Activated CD4-positive, alpha-beta memory T cell treated with anti-CD3 and anti-CD28 coated beads for 36 hours (primary cell): Measurements from ENCODE around the gene ARHGEF11. TPM values are rescaled to one million over a fixed set of nuclear protein-coding genes. Genes with fewer than 3 reads are reported as not detected.

Experiments used
- CTCF ChIA-PET: fragments of 350-600 bp; sonication (Branson Sonifier 250); formaldehyde crosslinking; loops from one replicate; lab custom pipeline; 2021; ENCODE audit warnings: antibody characterized with exemption, inconsistent platforms; lab: Charles Lee
- POLR2A ChIA-PET: fragments of 350-600 bp; sonication (Branson Sonifier 250); formaldehyde crosslinking; loops from one replicate; lab custom pipeline; 2021; ENCODE audit warnings: antibody characterized with exemption; lab: Charles Lee
- DNase-seq: peaks from one replicate; pipeline ENCODE4 v3.0.0-alpha.2; 2020
- H3K27ac Mint-ChIP-seq: one replicate; pipeline ENCODE4 v1.8.0; 2021; ENCODE audit warnings: mixed read lengths
- H3K27me3 Mint-ChIP-seq: one replicate; pipeline ENCODE4 v1.8.0; 2021; ENCODE audit warnings: mixed read lengths
- H3K36me3 Mint-ChIP-seq: one replicate; pipeline ENCODE4 v1.8.0; 2021; ENCODE audit warnings: mixed read lengths
- H3K4me1 Mint-ChIP-seq: one replicate; pipeline ENCODE4 v1.8.0; 2021; ENCODE audit warnings: low read depth, mixed read lengths
- H3K4me3 Mint-ChIP-seq: one replicate; pipeline ENCODE4 v1.8.0; 2021; ENCODE audit warnings: mild to moderate bottlenecking, mixed read lengths
- H3K9me3 Mint-ChIP-seq: one replicate; pipeline ENCODE4 v1.8.0; 2021; ENCODE audit warnings: mixed read lengths
- intact Hi-C: fragments of 100-400 bp; cut with micrococcal nuclease; formaldehyde crosslinking; loops from one replicate; pipeline ENCODE4 v1.15.1; 2023
- total RNA-seq, 2 experiments: library from RNA; stranded (reverse); gene quantifications; one replicate each; pipeline ENCODE4 v1.2.3, GENCODE V29; 2021

The ARHGEF11 gene
- total RNA-seq, 2 experiments from 2014 or later = 1.3 to 1.8 TPM

DNA sequence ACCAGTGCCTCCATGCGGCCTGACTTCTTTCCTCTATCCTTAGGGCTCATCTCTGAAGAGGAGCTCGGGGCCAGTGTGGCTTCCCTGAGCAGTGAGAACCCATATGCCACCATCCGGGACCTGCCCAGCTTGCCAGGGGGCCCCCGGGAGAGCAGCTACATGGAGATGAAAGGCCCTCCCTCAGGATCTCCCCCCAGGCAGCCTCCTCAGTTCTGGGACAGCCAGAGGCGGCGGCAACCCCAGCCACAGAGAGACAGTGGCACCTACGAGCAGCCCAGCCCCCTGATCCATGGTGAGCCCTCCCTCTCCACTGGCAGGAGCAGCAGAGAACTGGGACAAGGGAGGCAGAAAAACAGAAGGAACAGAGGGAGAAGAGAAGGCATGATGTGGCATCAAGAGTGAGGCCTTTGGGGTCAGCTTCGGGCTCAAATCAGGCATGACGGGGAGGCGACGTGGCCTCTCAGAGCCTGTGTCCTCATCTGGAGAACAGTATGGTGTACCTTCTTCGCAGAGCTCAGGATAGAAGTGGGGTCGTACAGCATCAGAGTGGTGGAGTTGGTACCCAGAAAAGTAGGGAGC is 131.6 kb downstream of the ARHGEF11 start:
- peaks cover 32% of the 10 kb centered on the region for H3K27me3 Mint-ChIP-seq
- no peak overlapping the region for H3K27ac Mint-ChIP-seq
- POLR2A ChIA-PET = interaction anchor here (1.4 kb wide), 1 partner anchor 14 kb away, joined by 3 read pairs; no protein-coding TSS in a partner anchor
- CTCF ChIA-PET = interaction anchor here (1.1 to 1.7 kb wide), 5 partner anchors 9 to 188 kb away, joined by 3 to 6 read pairs (median 3); no protein-coding TSS in a partner anchor
- intact Hi-C loops = no loop called here
- H3K4me3 Mint-ChIP-seq = no peak overlapping the region
- no peaks in the 10 kb centered on the region for H3K36me3 Mint-ChIP-seq
- no peaks in the 10 kb centered on the region for H3K9me3 Mint-ChIP-seq
- no peak for DNase-seq
- H3K4me1 Mint-ChIP-seq = no peaks in the 10 kb centered on the region

DNA sequence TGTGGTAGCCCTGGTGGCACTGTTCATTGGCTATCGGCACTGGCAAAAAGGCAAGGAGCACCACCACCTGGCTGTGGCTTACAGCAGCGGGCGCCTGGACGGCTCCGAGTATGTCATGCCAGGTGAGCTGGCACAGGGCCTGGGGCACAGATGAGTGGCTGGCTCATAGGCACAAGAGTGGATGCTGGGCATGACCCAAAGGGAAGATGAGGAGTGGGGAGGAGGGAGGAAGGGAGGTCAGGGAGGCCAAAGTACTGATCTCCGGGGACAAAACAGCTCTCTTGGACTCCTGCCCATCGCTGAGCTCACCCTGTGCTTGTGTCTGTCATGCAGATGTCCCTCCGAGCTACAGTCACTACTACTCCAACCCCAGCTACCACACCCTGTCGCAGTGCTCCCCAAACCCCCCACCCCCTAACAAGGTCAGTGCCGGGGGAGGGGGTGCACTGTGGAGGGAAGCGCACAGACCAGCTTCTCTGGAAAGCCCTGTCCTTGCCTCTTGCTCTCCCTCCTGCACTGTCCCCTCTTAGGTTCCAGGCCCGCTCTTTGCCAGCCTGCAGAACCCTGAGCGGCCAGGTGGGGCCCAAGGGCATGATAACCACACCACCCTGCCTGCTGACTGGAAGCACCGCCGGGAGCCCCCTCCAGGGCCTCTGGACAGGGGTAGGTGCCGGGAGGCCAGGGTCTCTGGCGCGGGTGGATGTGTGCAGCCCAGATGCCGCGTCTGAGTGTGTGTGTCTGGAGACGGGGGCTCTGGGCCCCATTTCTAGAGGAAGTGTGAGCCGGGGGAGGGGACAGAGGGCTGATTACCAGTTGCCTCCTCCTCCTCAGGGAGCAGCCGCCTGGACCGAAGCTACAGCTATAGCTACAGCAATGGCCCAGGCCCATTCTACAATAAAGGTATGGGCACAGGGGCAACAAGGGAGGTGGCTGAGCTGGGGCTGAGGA is 132.4 kb downstream of the ARHGEF11 start:
- H3K4me1 Mint-ChIP-seq = no peaks in the 10 kb centered on the region
- CTCF ChIA-PET = interaction anchor here (1.1 to 4.2 kb wide), 7 partner anchors 10 to 187 kb away, joined by 3 to 19 read pairs (median 4); no protein-coding TSS in a partner anchor

DNA sequence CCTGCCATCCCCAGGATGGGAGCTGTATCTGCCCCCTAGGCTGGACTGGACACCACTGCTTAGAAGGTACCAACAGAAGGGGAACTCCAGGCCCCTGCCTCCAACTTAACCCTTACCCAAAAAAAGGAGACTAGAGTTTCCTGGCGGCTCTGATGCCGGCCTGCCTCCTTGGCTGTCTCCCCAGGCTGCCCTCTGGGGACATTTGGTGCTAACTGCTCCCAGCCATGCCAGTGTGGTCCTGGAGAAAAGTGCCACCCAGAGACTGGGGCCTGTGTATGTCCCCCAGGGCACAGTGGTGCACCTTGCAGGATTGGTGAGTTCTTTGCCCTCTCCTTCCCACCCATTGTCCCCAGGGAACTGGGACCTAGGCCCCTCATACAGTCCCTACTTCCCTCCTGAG is 133.2 kb downstream of the ARHGEF11 start:
- CTCF ChIA-PET = interaction anchor here (0.8 to 4.2 kb wide), 8 partner anchors 11 to 223 kb away, joined by 3 to 19 read pairs (median 6); partner anchors contain the start of genes INSRR and NTRK1
- POLR2A ChIA-PET = no interaction called here
- DNase-seq = no peak
- intact Hi-C loops = no loop called here
- no peaks in the 10 kb centered on the region for H3K4me1 Mint-ChIP-seq
- no peak overlapping the region for H3K4me3 Mint-ChIP-seq
- no peaks in the 10 kb centered on the region for H3K36me3 Mint-ChIP-seq
- no peaks in the 10 kb centered on the region for H3K9me3 Mint-ChIP-seq
- peaks cover 24% of the 10 kb centered on the region for H3K27me3 Mint-ChIP-seq
- no peak overlapping the region for H3K27ac Mint-ChIP-seq

More for the DNA sequence above, 132.4 kb downstream of the ARHGEF11 start:
- intact Hi-C loops = no loop called here
- Mint-ChIP-seq H3K9me3 (no peaks in the 10 kb centered on the region), H3K4me3 (no peak overlapping the region), H3K27me3 (peaks cover 26% of the 10 kb centered on the region), H3K27ac (no peak overlapping the region), H3K36me3 (no peaks in the 10 kb centered on the region)
- no peak for DNase-seq
- POLR2A ChIA-PET = interaction anchor here (1.4 kb wide), 1 partner anchor 13 kb away, joined by 3 read pairs; no protein-coding TSS in a partner anchor

DNA sequence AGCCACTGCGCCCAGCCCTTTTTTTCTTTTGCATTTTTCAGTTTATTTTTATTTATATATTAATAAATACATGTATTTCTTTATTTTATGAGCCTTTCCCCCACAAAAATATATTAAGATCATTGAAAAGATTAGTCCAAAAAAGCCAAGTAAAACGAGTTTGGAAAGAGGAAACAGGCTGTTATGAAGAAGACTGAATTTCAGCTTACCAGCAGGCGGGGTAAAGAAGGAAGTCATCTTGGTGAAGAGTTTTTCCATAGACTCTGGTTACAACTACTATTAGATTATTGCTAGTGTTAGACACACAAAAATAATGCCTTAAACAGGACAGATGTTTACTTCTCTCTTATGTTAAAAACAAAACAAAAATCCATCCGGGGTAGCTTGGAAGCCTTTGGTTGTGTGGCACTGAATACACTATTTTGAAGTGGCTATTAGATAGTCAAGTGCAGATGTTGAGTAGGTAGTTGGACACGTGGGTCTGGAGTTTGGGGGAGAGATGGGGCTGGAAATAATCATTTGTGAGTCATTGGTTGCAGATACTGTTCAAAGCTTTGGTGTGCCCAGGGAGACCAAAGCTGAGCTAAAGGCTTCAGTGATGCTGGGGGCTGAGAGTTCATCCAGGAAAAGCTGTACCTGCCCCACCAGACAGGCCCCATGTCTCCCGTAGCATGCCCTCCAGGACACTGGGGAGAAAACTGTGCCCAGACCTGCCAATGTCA is 133.8 kb downstream of the ARHGEF11 start:
- intact Hi-C loops = loop anchor here (2.0 kb wide), 1 partner anchor 49 kb away; no protein-coding TSS in a partner anchor
- Mint-ChIP-seq H3K36me3 (no peaks in the 10 kb centered on the region), H3K4me3 (no peak overlapping the region), H3K9me3 (no peaks in the 10 kb centered on the region), H3K4me1 (peaks cover 2% of the 10 kb centered on the region), H3K27ac (no peak overlapping the region), H3K27me3 (peaks cover 25% of the 10 kb centered on the region)
- DNase-seq = no peak
- ChIA-PET CTCF (interaction anchor here (0.8 to 4.2 kb wide), 11 partner anchors 8 to 244 kb away, joined by 3 to 19 read pairs (median 4); partner anchors contain the start of genes INSRR and NTRK1), POLR2A (no interaction called here)

DNA sequence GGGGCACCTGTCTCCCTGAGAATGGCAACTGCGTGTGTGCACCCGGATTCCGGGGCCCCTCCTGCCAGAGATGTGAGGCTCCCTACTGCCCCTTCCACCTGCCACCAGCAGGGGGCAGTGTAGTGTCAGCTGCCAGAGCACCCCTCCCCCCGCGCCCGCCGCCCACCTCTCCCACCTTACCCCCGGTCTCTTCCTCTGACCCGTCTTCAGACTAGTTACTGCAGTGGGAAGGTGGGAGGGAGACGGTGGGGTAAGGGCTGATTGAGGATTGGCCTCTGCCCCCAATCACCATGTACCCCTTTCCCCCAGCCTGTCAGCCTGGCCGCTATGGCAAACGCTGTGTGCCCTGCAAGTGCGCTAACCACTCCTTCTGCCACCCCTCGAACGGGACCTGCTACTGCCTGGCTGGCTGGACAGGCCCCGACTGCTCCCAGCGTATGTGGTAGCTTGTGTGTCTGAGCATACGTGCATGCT is 135.2 kb downstream of the ARHGEF11 start:
- H3K4me3 Mint-ChIP-seq = no peak overlapping the region
- ChIA-PET CTCF (interaction anchor here (0.6 to 4.2 kb wide), 17 partner anchors 9 to 262 kb away, joined by 3 to 19 read pairs (median 4); partner anchors contain the start of genes INSRR and NTRK1), POLR2A (no interaction called here)
- no peaks in the 10 kb centered on the region for H3K9me3 Mint-ChIP-seq
- H3K27ac Mint-ChIP-seq = no peak overlapping the region
- no peaks in the 10 kb centered on the region for H3K36me3 Mint-ChIP-seq
- H3K27me3 Mint-ChIP-seq = peaks cover 18% of the 10 kb centered on the region
- DNase-seq = peak; percentile 70
- peaks cover 2% of the 10 kb centered on the region for H3K4me1 Mint-ChIP-seq
- intact Hi-C loops = loop anchor here (2.0 kb wide), 1 partner anchor 50 kb away; no protein-coding TSS in a partner anchor

DNA sequence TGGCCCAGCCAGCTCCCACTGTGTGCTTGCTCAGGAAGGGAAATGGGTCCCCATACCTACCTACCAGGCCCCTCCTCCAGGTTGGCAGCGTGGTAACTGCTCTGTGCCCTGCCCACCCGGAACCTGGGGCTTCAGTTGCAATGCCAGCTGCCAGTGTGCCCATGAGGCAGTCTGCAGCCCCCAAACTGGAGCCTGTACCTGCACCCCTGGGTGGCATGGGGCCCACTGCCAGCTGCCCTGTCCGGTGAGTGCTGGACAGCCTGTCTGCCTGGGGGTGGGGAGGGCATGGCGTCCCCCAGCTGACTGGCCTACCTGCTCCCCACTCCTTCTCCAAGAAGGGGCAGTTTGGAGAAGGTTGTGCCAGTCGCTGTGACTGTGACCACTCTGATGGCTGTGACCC is 135.9 kb downstream of the ARHGEF11 start:
- intact Hi-C loops = loop anchor here (2.0 kb wide), 1 partner anchor 51 kb away; no protein-coding TSS in a partner anchor
- H3K36me3 Mint-ChIP-seq = no peaks in the 10 kb centered on the region
- POLR2A ChIA-PET = no interaction called here
- no peak overlapping the region for H3K4me3 Mint-ChIP-seq
- no peaks in the 10 kb centered on the region for H3K9me3 Mint-ChIP-seq
- DNase-seq = no peak
- peaks cover 2% of the 10 kb centered on the region for H3K4me1 Mint-ChIP-seq
- H3K27ac Mint-ChIP-seq = no peak overlapping the region
- peaks cover 15% of the 10 kb centered on the region for H3K27me3 Mint-ChIP-seq
- CTCF ChIA-PET = interaction anchor here (1.0 to 4.2 kb wide), 7 partner anchors 12 to 261 kb away, joined by 3 to 19 read pairs (median 9); partner anchors contain the start of genes INSRR and NTRK1

DNA sequence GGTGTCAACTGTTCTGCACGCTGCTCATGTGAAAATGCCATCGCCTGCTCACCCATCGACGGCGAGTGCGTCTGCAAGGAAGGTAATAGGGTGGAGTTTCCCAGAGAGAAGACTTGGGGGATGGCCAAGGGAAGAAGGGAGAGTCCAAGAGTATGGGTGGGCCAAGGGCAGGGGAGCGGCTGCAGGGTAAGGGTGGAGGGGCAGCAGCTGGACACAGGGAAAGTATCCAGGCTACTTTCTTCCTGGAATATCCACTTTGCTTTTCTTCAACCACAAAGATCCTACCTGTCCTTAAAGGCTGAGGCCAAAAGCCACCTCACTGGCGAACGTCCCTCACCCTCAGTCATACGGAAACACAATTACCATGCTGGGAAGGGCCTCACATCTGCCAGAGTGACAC is 136.6 kb downstream of the ARHGEF11 start:
- H3K27me3 Mint-ChIP-seq = peaks cover 9% of the 10 kb centered on the region
- H3K27ac Mint-ChIP-seq = no peak overlapping the region
- H3K36me3 Mint-ChIP-seq = no peaks in the 10 kb centered on the region
- DNase-seq = no peak
- CTCF ChIA-PET = interaction anchor here (1.2 to 4.2 kb wide), 4 partner anchors 13 to 220 kb away, joined by 3 to 17 read pairs (median 7); partner anchors contain the start of genes INSRR and NTRK1
- H3K4me1 Mint-ChIP-seq = peaks cover 2% of the 10 kb centered on the region
- no peak overlapping the region for H3K4me3 Mint-ChIP-seq
- no peaks in the 10 kb centered on the region for H3K9me3 Mint-ChIP-seq
- intact Hi-C loops = no loop called here
- POLR2A ChIA-PET = no interaction called here

DNA sequence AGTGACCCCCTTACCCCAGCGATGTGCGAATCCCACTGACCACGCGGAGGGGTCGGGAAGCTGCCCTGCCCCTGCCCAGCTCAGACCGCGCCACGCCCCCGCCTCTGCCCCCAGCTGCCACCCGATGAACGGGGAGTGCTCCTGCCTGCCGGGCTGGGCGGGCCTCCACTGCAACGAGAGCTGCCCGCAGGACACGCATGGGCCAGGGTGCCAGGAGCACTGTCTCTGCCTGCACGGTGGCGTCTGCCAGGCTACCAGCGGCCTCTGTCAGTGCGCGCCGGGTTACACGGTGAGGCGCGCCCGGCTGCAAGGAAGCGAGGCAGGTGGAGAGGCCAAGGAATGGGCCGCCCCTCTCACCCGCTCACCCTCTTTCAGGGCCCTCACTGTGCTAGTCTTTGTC is 137.0 kb downstream of the ARHGEF11 start:
- POLR2A ChIA-PET = no interaction called here
- DNase-seq = no peak
- no peak overlapping the region for H3K4me3 Mint-ChIP-seq
- H3K4me1 Mint-ChIP-seq = peaks cover 2% of the 10 kb centered on the region
- H3K36me3 Mint-ChIP-seq = no peaks in the 10 kb centered on the region
- no peak overlapping the region for H3K27ac Mint-ChIP-seq
- intact Hi-C loops = no loop called here
- CTCF ChIA-PET = interaction anchor here (1.2 to 1.3 kb wide), 2 partner anchors 14 to 219 kb away, joined by 3 to 4 read pairs; no protein-coding TSS in a partner anchor
- no peaks in the 10 kb centered on the region for H3K9me3 Mint-ChIP-seq
- peaks cover 8% of the 10 kb centered on the region for H3K27me3 Mint-ChIP-seq

DNA sequence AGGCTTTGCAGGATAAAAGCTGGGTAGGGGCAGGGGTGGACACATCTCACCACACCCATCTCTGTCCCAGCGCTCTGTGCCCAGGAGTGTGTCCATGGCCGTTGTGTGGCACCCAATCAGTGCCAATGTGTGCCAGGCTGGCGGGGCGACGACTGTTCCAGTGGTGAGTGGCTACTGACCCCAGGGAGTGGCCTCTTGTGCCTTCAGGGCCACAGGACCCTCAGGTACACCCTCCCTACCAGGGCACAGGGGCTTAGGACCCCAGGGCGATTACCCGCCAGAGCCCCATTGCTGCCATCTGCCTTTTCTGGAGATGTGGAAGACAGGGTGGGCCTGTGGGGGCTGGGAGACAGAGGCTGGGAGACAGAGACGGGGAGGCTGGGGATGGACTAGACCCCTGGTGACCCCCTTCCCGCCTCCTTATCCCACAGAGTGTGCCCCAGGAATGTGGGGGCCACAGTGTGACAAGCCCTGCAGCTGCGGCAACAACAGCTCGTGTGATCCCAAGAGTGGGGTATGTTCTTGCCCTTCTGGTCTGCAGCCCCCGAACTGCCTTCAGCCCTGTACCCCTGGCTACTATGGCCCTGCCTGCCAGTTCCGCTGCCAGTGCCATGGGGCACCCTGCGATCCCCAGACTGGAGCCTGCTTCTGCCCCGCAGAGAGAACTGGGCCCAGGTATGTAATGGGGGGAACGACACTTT is 139.2 kb downstream of the ARHGEF11 start:
- no peak for DNase-seq
- H3K27ac Mint-ChIP-seq = no peak overlapping the region
- ChIA-PET POLR2A (no interaction called here), CTCF (no interaction called here)
- H3K4me1 Mint-ChIP-seq = peaks cover 2% of the 10 kb centered on the region
- H3K9me3 Mint-ChIP-seq = no peaks in the 10 kb centered on the region
- H3K27me3 Mint-ChIP-seq = peaks cover 4% of the 10 kb centered on the region
- H3K4me3 Mint-ChIP-seq = no peak overlapping the region
- intact Hi-C loops = no loop called here
- no peaks in the 10 kb centered on the region for H3K36me3 Mint-ChIP-seq

DNA sequence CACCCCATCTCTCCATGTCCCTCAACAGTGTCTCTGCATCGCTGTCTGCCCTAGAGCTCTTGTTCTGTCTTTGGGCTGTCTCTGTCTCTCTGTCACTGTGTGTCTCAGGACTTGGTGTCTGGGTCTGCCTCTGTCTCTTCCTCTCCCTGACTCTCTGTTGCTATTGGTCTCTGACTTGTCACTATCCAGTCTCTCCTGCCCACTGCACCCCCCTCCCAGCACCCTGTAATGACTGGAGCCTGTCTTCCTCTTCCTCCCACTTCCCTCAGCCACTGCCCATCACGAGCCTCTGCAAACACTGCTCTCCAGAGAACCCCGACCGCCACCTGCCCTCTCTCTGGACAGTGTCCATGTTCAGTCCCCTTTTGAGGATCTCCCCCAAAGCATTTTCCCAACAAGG is 139.9 kb downstream of the ARHGEF11 start:
- H3K36me3 Mint-ChIP-seq = no peaks in the 10 kb centered on the region
- CTCF ChIA-PET = no interaction called here

DNA sequence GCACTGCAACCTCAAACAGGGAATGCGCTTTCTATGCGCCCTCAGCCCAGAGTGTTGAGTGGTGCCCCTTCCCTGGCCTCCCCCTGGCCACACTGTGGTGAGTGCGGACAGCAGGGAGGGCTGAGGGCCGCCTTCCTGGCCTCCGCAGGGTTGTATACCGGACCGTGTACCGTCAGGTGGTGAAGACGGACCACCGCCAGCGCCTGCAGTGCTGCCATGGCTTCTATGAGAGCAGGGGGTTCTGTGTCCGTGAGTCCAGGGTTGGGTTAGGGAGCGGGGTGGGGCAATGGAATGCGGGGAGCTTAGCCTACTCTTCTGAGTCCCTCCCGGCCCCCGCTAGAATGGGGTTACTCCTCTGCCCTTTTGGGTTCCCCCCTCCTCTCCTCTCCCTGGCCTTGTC is 140.4 kb downstream of the ARHGEF11 start:
- peaks cover 2% of the 10 kb centered on the region for H3K4me1 Mint-ChIP-seq
- no peak overlapping the region for H3K27ac Mint-ChIP-seq
- no peak overlapping the region for H3K4me3 Mint-ChIP-seq
- intact Hi-C loops = no loop called here
- peaks cover 4% of the 10 kb centered on the region for H3K27me3 Mint-ChIP-seq
- H3K36me3 Mint-ChIP-seq = no peaks in the 10 kb centered on the region
- no peaks in the 10 kb centered on the region for H3K9me3 Mint-ChIP-seq
- ChIA-PET POLR2A (no interaction called here), CTCF (no interaction called here)
- DNase-seq = no peak

More for the DNA sequence above, 139.9 kb downstream of the ARHGEF11 start:
- Mint-ChIP-seq H3K27me3 (peaks cover 4% of the 10 kb centered on the region), H3K9me3 (no peaks in the 10 kb centered on the region), H3K27ac (no peak overlapping the region), H3K4me3 (no peak overlapping the region), H3K4me1 (peaks cover 2% of the 10 kb centered on the region)
- no peak for DNase-seq
- intact Hi-C loops = no loop called here
- POLR2A ChIA-PET = no interaction called here
